Neural cell (in vitro differentiated cells): Measurements from ENCODE around the gene PTPRN2.

Source experiments
- CTCF ChIP-seq: fragments of 450-650 bp; IDR thresholded peaks from 2 replicates; pipeline ENCODE4 v1.5.1; 2014; ENCODE audit warnings: antibody characterized with exemption, mild to moderate bottlenecking, moderate library complexity; ENCODE audit not compliant: poor library complexity, severe bottlenecking
- EP300 ChIP-seq: fragments of 450-650 bp; conservative IDR thresholded peaks from 2 replicates; pipeline ENCODE4 v1.6.1; 2014; ENCODE audit warnings: antibody characterized with exemption, mild to moderate bottlenecking, moderate library complexity; ENCODE audit not compliant: poor library complexity, severe bottlenecking
- EZH2 ChIP-seq: fragments of 200-600, 300-800 bp; shearing (Covaris generic), sonication (generic); IDR thresholded peaks from 2 replicates; pipeline ENCODE4 v1.6.1; 2014; ENCODE audit warnings: antibody characterized with exemption, low read length, borderline replicate concordance, mild to moderate bottlenecking; ENCODE audit not compliant: insufficient read depth, poor library complexity, severe bottlenecking
- MXI1 ChIP-seq: fragments of 450-650 bp; conservative IDR thresholded peaks from 2 replicates; pipeline ENCODE4 v1.6.1; 2014; ENCODE audit warnings: antibody characterized with exemption, mild to moderate bottlenecking; ENCODE audit not compliant: poor library complexity, severe bottlenecking
- POLR2AphosphoS5 ChIP-seq: IDR thresholded peaks from 2 replicates; pipeline ENCODE4 v1.6.1; 2012
- RAD21 ChIP-seq: fragments of 450-650 bp; conservative IDR thresholded peaks from 2 replicates; pipeline ENCODE4 v1.6.1; 2014; ENCODE audit warnings: antibody characterized with exemption, mild to moderate bottlenecking, moderate library complexity
- REST ChIP-seq: IDR thresholded peaks from 2 replicates; pipeline ENCODE4 v1.6.1; 2012; ENCODE audit warnings: borderline replicate concordance
- SMC3 ChIP-seq: fragments of 450-650 bp; conservative IDR thresholded peaks from 2 replicates; pipeline ENCODE4 v1.6.1; 2014; ENCODE audit warnings: antibody characterized with exemption, mild to moderate bottlenecking, moderate library complexity; ENCODE audit not compliant: poor library complexity
- TAF1 ChIP-seq: IDR thresholded peaks from 2 replicates; pipeline ENCODE4 v1.6.1; 2012; ENCODE audit warnings: low read depth

DNA sequence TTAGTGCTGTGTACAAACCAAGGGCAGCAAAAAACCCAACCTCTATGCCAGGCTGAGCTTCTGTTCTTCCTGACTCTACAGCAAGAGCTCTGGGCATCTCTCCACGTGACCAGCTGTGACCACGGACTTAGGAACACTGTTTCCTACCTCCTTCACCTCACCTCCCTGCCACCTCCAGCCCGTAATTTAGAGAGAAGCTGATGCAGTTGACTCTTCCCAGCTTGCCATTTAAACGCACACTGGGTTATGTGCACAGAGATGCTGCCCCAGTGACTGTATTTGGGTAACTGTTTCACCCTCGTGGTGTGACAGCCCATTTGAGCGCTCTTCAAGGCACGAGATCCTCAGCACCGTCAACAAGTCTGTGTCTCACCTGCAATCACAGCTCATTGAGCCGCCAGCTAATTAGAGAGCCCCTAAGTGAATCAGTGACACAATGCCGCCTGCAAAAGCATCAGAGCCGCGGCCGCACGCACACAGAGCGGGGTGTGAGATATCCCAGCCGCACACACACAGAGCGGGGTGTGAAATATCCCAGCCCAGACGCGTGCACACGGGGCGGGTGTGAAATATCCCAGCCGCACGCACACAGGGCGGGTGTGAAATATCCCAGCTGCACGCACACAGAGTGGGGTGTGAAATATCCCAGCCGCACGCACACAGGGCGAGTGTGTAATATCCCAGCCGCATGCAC lies 319.7 kb downstream of the PTPRN2 start:
- TF ChIP-seq CTCF (no peak), MXI1 (peak; percentile 13), POLR2AphosphoS5 (no peak), REST (no peak), RAD21 (no peak), TAF1 (no peak), EP300 (no peak), EZH2 (no peak), SMC3 (no peak)
